Cortex of kidney (tissue), 1 donor: ENCODE data around the gene MTX1.
"Not testable (repeated sequence)": the region's sequence is repeated elsewhere in the genome, so short reads cannot be mapped to it uniquely, and the experiment has no call there.

Experiments
- DNase-seq: peaks from one replicate; lab custom pipeline; 2025; lab: John Stamatoyannopoulos, UW

MTX1 gene

DNA sequence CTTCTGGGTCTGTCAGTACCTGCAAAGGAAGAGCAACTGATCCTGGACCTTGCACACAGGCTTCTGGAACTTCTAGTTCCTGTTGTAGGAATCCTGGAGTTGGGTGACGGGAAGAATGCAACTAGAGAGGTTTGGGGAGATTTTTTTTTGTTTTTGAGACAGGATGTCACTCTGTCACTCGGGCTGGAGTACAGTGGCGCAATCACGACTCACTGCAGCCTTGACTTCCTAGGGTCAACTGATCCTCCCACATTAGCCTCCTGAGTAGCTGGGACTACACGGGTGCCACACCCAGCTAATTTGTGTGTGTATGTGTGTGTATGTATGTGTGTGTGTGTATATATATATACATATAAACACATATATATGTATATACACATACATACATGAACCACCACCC lies 28.0 kb downstream of the MTX1 start:
- DNase-seq, result no peak

DNA sequence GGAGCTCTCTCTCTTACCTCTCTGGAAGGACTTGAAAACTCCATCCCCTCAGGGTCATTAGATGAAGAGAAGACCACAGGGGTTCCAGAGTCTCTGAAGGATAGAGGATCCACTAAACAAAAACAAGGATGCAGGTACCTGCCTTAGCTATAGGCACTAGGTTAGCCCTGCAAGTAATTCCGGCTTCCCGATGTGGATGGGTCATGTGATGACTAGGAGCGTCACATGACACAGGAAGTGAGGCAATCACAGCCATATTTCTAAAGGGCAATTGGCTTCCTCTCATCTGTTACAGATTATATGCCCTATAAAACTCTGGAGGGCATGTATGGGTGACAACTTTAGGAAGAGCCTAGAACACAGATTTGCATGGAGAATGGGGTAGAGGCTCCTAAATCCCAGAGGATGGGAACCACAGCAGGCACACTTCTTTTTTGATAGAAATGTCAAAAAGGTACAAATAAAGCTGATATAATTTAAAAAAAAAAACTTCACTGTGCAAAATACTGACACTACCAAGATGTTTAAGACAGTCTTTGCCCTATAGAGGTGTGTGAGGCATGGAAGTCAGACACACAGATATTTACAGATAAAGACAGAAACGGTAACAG lies 32.7 kb downstream of the MTX1 start:
- no peak for DNase-seq

DNA sequence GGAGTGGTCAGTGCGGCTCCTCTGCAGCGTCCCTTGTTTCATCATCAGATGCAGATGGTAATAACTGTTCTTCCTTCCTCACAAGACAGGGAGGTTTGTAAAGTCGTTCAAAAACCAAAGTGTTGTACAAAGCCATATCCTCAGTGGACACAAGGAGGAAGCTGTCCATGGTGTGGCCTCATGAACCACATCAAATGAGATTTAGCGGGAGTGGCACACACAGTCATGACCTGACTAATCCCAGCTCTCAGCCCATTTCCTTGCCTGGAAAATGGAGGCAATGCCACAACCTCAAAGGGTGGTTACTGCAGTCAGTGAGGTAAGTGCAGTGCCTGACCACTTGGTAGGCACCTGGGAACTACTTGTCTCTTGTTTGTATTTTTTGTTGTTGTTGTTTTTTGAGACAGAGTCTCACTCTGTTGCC lies 33.4 kb downstream of the MTX1 start:
- DNase-seq, result no peak

DNA sequence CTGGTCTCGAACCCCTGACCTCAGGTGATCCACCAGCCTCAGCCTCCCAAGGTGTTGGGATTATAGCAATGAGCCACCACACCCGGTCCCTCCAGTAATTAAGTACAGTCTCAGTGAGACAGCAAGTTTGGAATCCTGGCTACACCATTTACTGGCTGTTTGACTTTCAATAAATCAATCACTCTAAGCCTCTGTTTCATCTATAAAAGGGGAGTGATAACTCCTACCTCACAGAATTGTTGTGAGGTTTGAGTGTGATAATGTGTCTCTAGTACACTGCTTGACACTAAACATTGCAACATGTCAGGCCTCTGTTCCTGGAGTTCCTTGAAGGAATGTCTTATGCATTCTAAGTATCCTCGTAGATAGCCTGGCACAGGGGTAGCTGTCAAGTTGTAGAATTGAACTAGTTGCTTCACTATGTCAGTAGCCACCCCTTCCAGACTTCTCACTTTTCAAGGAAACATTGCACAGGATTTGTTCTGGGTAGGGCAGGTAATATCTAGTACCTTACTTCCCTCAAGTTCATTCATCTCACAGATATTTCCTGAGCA lies 34.4 kb downstream of the MTX1 start:
- no peak for DNase-seq

DNA sequence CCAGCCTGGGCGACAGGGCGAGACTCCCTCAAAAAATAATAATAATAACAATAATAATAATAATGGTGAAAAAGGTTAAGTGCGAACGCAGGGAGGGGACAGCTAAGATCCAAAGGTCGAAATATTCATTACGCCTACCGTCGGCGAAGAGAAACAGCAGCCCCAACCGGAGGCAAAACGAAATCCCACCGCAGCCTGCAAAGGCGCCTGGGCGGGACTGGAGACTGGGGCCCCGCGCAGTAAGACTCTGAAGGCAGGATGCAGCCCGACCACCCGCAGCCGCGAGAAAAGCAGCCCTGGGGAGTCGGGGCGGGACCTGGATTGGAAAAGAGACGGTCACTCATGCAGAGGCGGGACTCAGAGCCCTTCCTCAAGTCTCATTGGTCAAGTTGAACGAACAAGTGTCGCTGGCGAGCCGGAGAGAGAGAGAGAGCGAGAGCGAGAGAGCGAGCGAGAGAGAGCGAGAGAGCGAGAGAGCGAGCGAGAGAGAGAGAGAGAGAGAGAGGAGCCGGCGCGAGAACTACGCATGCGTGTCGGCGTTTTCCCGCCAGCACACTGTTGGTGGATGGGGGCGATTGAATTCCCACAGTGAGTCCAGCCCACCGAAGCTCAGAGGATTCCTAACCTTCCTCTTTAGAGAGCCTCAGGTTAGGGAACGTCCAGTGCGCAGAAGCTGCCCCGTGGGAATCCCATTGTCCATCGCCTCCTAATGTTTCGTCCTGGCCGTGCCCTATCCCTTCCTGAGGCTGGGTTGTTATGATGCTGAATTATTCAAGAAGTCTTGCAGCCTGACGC lies 36.1 kb downstream of the MTX1 start:
- DNase-seq, result no peak

DNA sequence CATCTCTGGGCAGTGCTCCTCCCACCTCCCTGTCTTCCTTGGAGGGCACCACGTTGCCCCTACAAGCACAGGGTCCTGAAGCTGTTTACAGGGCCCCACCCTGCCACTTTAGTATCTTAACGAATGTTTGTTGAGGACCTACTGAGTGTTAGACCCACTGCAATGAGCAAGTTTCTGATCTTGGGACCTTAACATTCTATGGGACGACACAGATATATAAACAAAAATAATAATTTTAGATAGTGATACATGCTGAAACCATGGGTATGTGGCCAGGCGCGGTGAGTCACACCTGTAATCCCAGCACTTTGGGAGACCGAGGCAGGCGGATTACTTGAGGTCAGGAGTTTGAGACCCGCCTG lies 36.6 kb downstream of the MTX1 start:
- DNase-seq, result no peak

DNA sequence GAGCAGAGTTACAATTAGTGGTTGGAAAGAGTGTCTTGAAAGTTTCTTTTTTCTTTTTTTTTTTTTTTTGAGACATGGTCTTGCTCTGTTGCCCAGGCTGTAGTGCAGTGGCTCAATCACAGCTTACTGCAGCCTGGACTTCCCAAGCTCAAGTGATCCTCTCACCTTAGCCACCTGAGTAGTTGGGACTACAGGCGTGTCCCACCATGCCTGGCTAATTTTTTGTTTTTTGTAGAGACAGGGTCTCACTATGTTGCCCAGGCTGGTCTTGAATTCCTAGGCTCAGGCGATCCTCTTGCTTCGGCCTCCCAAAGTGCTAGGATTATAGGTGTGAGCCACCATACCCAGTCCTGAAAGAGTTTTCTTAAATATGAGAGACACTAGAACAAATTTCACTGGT lies 38.3 kb downstream of the MTX1 start:
- not testable (repeated sequence) for DNase-seq

DNA sequence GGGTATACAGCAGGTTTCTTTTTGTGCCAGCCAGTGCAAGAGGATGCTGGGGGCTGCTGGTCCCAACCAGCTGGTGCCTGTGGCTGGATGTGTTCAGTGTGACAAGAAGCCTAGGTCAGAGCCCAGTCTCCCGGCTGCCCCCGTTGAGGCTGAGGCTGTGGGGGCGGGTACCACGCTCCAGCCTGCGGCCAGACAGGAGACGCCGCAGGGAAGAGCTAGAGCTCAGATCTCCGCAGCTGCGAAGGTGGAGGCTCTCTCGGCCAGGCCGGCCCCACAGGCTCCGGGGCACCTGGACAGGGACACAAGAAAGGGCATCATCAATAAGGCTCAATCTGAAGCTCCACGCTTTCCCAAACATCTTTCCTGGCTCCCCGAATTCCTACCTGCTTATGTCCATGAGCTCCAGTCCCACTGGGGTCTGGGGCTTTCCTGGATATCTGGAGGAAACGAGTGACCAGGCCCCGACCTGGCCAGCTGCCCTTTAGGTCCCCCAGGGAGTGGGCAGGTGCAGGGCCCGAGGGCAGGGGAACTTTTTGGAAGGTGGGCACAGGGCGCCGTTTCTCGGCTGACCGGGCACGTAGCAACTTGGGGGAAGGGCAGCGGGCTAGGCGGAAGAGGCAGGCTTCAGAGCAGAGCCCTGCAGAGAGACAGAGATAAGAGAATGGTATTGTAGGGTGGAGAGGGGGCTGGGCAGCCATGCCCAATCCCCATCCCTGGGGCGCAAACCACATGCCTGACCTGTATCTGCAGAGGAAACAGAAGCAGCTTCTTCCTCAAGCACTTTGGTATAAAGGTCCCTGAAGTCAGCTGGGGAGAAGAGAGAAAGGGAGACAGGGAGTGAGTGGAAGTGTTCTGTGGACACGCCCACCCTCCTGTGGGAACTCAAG lies 39.4 kb downstream of the MTX1 start:
- DNase-seq, result no peak

DNA sequence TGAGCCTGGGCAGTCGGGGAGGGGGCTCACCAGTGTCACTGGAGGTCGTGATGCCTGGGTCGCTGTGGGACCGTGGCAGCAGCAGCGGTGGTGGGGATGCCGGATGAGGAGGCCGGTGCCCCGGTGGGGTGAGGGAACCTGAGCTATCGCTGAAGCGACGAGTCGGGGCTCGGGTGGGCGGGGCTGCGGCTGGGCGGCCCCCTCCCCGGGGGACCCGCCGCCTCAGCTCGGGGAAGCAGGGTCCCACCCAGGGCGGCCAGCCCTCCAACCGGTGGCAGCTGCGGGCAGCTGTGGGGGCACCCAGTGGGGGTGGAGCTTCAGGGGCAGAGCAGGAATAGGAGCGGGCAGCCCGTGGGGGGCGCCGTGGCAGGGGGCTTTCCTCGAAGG lies 41.7 kb downstream of the MTX1 start:
- DNase-seq, result no peak

DNA sequence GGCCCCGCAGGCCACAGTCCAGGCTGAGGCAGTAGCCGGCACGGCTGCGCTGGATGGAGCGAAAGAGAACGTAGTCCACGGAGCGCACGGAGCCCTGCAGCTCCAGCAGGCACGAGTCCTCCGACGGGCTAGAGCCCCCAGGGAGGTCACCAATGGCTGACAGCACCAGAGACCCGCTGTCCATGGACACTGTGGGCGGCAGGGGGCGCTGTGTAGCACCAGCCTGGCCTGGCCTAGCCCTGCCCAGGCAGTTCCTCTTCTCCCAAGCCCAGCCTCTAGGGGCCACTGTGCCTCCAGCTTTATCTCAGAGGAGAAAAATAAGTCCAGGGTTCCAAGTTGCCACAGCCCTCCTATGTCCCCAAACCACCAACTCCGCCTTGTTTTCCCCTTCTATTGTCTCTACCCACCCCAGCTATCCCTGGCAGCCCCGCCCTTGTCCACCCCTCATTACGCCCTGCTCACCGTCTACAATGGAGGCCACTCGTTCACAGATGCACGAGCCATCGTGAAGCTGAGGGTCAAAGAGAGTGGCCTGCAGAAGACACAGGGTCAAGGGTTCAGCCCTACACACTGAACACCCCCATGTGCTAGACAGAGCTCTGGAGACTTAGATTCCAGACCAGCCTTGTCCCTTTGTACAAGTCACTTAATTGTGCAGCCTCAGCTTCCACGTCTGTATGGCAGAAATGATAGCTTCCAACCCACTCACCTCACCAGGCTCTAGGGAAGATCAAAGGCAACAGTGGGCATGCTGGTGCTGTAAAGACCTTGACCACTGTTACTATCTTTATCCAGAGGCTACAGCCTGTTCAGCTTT lies 42.3 kb downstream of the MTX1 start:
- no peak for DNase-seq

DNA sequence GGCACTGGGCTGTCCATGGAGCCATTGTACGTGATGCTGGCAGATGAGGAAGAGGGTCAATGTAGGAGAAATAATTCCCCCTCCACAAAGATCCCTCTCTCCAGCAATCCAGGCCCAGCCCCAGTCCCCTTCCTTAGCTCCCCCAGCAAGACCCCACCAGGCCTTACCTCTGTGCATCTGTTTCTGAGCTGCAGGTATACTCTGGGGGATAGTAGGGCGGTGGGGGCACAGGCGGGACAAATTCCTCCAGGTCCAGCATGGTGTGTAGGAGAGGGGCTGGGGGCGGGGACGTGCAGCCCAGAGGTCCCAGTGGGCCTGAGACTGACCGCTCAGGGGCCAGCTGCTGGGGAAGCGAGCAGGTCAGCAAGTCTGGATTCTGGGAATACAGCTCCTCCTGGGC lies 43.1 kb downstream of the MTX1 start:
- no peak for DNase-seq

DNA sequence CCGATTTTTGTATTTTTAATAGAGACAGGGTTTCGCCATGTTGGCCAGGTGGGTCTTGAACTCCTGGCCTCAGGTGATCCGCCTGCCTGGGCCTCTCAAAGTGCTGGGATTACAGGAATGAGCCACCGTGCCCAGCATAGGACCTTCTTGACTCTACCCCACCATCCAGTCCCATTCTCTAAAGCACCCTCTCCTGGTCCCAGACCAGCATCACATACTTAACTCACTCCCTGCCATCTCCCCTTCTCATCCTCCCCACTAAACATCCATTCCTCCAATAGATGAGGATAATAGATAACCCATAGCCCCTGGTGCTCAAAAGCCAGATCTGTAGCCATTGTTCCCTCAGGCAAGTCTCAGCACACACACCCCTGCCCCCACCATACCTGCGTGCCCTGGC lies 44.7 kb downstream of the MTX1 start:
- no peak for DNase-seq

DNA sequence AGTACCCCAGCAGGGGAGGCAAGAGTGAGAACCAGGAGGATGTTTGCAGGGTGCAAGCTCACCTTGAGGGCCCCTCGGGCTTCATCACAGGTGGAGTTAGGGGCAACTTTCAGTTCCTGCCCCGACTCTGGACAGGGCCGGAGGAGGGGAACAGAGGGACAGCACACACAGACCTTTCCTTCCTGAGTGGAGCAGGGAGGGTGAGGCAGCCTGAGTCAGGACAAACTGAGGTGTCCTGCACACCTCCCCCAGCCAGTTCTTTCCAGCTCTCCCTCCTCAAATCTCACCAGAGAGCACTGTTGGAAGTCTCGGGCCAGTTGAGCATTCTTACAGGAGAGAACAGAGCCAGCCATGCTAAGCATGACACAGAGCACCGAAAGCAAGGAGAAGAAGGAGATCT lies 45.3 kb downstream of the MTX1 start:
- DNase-seq, result no peak

DNA sequence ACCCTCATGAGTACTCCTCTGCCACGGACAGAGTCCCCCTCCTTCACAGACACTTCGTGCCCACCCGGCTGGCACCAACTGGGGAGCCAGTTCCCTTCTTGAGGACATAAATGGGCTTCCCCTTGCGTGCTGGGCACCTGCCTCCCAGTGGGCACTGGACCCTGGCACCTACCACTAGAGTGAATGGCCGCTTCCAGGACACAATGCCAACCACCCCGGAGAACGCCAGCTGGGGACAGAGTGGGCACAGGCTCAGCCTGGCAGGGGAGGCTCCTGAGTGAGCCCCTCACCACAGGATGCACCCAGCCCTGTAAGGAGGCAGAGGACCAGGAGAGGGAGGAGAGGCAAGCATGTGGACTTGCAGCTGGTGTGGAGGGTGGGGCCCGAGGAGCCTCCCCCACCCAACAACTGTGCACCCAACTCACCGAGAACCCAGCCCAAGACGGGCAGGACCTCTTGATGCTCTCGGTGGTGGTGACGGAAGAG lies 45.8 kb downstream of the MTX1 start:
- no peak for DNase-seq

DNA sequence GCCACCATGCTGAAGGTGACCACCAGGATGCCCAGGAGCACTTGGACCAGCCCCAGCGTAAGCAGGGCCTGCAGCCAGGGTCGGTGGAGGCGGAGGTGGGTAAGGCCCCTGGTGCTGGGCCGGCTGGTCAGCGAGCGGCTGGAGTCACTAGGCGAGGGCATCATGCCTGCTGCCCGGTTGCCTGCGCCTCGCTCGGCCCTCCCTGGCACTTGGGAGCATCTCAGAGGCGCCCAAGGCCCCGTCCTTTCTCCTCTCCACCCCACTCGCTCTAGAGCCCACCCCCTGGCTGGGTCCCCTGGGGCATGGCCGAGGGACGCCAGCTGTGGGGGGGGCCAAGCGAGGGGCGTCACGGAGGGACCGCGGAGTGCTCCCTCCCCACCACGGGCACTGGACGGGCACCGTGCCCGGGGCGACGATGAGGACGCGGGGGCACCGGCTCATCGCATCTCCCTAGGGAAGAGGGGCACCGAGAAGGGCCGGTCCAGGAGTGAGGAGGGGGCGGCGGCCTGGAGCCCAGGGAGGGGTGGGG lies 46.3 kb downstream of the MTX1 start:
- no peak for DNase-seq

DNA sequence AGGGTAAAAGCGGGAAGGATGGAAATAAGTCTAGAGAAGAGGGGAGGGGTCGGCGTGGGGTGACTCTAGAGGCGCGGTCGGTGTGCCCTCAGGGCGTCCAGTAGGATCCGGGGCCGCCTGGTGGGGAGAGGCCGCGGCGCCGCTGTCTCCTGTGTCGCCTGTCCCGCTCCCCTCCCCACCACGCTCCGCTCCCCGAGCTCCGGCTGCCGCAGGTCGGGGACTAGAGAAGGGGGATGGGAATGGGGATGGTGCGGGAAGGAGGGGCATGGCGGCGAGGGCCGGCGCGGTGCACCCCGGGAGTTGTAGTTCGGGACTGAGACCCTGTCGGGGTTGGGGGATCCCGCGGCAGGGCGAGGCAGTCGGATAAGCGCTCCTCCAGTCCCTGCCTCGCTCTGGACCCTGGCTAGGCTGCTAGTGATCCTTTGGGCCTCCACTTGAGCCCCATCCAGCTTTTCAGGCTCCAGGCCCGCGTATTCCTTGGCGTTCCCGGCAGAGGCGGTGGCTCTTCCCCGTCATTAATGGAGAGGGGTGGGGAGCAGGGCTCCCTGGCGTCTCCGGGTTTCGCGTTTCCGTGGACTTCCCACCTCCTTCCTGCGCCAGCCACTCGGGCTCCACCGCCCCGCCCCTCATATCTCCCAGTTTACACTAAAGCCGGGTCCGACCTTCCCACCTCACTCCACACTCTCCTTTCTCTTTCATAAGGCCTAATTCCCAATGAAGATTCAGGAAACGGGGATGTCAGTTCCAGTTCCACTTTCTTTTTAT lies 46.9 kb downstream of the MTX1 start, which contains the start of gene ENTREP3:
TSS of gene ENTREP3 (minus strand) at position 241 of the 765 bp plus-strand sequence. CDS start 606 bp downstream, outside the sequence.
- no peak for DNase-seq

DNA sequence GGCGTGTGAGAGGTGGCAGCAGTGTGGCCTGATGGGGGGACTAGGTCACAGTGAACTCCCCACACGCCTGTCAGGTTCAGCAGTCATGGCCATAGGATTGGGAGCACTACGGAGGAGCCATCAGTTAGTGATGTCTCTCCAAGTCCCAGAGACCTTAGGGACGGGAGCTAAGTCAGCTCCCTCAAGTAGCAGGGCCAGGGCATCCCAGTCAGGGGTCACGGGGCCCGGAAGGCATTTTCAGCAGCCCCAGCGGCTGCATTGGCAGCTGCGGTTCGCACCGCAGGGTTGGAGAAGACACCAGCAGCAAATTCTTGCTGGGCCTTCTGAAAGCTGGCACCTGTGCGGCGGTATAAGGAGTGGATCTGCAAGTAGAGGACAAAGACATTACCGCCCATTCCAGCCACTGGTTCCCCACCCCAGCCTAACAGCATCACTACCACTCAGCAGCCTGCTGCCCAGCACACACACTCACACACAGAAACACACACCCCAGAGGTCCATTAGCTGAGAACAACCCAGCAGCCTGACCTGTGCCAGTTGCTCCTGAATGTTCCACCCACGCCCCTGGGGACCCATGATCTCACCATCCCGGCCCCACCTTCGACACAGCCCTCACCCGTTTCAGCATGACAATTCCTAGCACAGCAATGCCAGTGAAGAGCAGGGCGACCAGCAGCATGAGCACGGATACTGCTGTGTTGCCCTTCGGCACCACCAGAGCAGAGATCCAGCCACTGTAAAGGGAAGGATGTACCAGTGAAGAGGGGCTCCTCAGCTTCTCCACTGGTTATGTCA lies 47.8 kb downstream of the MTX1 start:
- no peak for DNase-seq

DNA sequence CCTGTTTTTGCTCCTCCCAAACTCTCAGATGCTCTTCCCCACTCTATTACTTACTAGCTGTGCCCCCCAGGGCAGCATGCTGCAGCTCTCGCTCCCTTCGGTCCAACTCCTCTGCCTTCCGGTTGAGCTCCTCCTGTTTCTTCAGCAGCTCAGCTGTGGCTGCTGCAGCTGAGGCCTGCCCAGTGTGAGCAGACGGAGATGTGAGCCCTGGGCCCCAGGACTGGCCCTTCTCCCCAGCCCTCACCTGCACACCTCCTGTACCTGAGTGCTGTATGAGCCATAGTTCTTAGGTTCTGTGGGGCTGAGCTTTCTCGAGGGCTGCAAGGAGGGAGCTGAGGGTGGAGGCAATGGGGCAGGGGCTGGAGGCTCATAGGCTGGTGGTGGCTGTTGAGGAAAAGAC lies 51.8 kb downstream of the MTX1 start:
- DNase-seq, result no peak

DNA sequence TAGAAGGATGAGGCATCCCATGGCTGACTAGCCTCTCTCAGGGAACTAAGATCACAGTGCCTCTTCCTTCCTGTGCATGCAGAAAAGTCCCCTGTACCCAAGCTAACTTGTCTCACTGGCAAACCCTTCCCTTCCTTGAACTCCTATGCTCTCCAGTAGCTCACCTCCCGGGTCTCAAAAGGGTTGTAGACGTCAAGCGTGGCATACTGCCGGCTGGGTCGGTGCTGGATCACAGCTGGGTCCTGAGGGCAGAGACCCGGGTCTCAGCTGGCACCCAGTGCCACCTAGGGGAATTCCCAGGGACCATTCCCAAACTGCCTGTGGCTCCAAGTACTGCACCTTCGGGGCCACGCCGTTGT lies 53.0 kb downstream of the MTX1 start:
- DNase-seq, result no peak
